ENCODE results near the gene VPS8. TPM values are rescaled to one million over a fixed set of nuclear protein-coding genes. Genes with fewer than 3 reads are reported as not detected.

Gene VPS8
- total and polyA plus RNA-seq, 2 of the 13 experiments (the other 11 are each of a cell fraction or from before 2014, with no cell fraction given), result 14.2 to 35.1 TPM

DNA sequence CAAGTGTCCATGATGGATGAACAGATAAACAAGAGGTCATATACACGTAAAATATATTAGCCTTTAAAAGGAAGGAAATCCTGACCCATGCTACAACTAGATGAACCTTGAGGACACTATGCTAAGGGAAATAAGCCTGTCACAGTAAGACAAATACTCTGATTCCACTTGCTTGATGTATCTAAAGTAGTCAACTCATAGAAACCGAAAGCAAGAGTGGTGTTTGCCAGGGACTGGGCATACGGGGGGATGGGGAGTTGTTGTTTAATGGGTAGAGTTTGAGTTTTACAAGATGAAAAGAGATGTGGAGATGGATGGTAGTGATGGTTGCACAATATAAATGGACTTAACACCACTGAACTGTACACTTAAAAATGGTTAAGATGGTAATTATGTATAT, 275.5 kb downstream of the VPS8 start:
- Histone ChIP-seq H3K79me2 (ENCODE audit: insufficient read depth, low read length) (no peaks in the 10 kb centered on the region), H3K4me1 (ENCODE audit: insufficient read depth, low read length) (peaks cover 7% of the 10 kb centered on the region; the same call in 1 of the 2 replicates), H4K20me1 (ENCODE audit: insufficient read depth, low read length) (no peaks in the 10 kb centered on the region), H3K9ac (ENCODE audit: insufficient read depth, low read depth, low read length) (no peak overlapping the region), H2AFZ (ENCODE audit: low read length) (no peak overlapping the region), H3K27me3 (ENCODE audit: control insufficient read depth in 1 of 2, insufficient read depth in 2 of 2, low read length in 2 of 2) (no peaks in the 10 kb centered on the region; a peak in 1 of 5 replicates), H3K36me3 (replicated peaks in 1 of 2; ENCODE audit: control insufficient read depth in 1 of 2, insufficient read depth in 2 of 2, low read length in 2 of 2) (no peaks in the 10 kb centered on the region; a peak in 1 of 5 replicates), H3K27ac (ENCODE audit: extremely low read length, insufficient read depth, low read length) (no peak overlapping the region), H3K9me3 (ENCODE audit: low read length) (no peaks in the 10 kb centered on the region), H3K4me2 (ENCODE audit: low read depth, low read length) (no peak overlapping the region), H3K4me3 (replicated peaks in 1 of 3; ENCODE audit: insufficient read depth in 1 of 3, low read depth in 2 of 3, low read length in 3 of 3) (no peak overlapping the region)
- DNase-seq (ENCODE audit: low spot score) (no peak), ATAC-seq (no peak), FAIRE-seq (no peak)
- in situ Hi-C loops (cut with HindIII; ENCODE audit: extremely low pct_ligation_motif_present, low pct_unique_long_range_greater_than_20kb), result no loop called here
- ChIA-PET POLR2A (no interaction called here), CTCF (ENCODE audit: low intra/inter-chr PET ratio, low total read pairs) (no interaction called here)
- intact Hi-C loops (cut with micrococcal nuclease; ENCODE audit: unreplicated experiment), result no loop called here
- BruUV-seq (replicated peaks), result no TSS peak
- WGBS (ENCODE audit: low lambda C conversion rate), result 44% methylated on average over 3 of the region's 3 CpGs
- no peak for TF ChIP-seq CBX5 (CRISPR knock-in tag; IDR thresholded peaks at IDR 0.05; ENCODE audit: borderline replicate concordance)
- TF ChIP-seq, protein P1, sequence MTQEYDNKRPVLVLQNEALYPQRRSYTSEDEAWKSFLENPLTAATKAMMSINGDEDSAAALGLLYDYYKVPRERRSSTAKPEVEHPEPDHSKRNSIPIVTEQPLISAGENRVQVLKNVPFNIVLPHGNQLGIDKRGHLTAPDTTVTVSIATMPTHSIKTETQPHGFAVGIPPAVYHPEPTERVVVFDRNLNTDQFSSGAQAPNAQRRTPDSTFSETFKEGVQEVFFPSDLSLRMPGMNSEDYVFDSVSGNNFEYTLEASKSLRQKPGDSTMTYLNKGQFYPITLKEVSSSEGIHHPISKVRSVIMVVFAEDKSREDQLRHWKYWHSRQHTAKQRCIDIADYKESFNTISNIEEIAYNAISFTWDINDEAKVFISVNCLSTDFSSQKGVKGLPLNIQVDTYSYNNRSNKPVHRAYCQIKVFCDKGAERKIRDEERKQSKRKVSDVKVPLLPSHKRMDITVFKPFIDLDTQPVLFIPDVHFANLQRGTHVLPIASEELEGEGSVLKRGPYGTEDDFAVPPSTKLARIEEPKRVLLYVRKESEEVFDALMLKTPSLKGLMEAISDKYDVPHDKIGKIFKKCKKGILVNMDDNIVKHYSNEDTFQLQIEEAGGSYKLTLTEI (CRISPR knock-in tag; conservative IDR thresholded peaks at IDR 0.05), result no peak
- TF ChIP-seq KDM2A (CRISPR knock-in tag; IDR thresholded peaks at IDR 0.05; ENCODE audit: borderline replicate concordance, low read depth), result no peak
- TF ChIP-seq EP300 (IDR thresholded peaks at IDR 0.05; ENCODE audit: low read depth in 2 of 2, low read length in 2 of 2), result no peak
- no peak for TF ChIP-seq EP300 (CRISPR knock-in tag; IDR thresholded peaks at IDR 0.05; ENCODE audit: borderline replicate concordance)
- TF ChIP-seq ZNF350 (CRISPR knock-in tag; IDR thresholded peaks at IDR 0.05; ENCODE audit: borderline replicate concordance, low read depth), result no peak
- TF ChIP-seq MAFF (IDR thresholded peaks at IDR 0.05; ENCODE audit: low read depth, low read length), result no peak
- TF ChIP-seq ZFAT (CRISPR knock-in tag; conservative IDR thresholded peaks at IDR 0.05), result no peak
- no peak for TF ChIP-seq ARNT (IDR thresholded peaks at IDR 0.05)
- no peak for TF ChIP-seq HNF4G (IDR thresholded peaks at IDR 0.05; ENCODE audit: borderline replicate concordance, low read depth, low read length)
- TF ChIP-seq HNF4G (CRISPR knock-in tag; IDR thresholded peaks at IDR 0.05; ENCODE audit: borderline replicate concordance, low read depth), result no peak
- TF ChIP-seq MAFK (conservative IDR thresholded peaks at IDR 0.05 in 1 of 2, IDR thresholded peaks at IDR 0.05 in 1 of 2; ENCODE audit: low read length in 2 of 2), result no peak
- TF ChIP-seq, protein P2, sequence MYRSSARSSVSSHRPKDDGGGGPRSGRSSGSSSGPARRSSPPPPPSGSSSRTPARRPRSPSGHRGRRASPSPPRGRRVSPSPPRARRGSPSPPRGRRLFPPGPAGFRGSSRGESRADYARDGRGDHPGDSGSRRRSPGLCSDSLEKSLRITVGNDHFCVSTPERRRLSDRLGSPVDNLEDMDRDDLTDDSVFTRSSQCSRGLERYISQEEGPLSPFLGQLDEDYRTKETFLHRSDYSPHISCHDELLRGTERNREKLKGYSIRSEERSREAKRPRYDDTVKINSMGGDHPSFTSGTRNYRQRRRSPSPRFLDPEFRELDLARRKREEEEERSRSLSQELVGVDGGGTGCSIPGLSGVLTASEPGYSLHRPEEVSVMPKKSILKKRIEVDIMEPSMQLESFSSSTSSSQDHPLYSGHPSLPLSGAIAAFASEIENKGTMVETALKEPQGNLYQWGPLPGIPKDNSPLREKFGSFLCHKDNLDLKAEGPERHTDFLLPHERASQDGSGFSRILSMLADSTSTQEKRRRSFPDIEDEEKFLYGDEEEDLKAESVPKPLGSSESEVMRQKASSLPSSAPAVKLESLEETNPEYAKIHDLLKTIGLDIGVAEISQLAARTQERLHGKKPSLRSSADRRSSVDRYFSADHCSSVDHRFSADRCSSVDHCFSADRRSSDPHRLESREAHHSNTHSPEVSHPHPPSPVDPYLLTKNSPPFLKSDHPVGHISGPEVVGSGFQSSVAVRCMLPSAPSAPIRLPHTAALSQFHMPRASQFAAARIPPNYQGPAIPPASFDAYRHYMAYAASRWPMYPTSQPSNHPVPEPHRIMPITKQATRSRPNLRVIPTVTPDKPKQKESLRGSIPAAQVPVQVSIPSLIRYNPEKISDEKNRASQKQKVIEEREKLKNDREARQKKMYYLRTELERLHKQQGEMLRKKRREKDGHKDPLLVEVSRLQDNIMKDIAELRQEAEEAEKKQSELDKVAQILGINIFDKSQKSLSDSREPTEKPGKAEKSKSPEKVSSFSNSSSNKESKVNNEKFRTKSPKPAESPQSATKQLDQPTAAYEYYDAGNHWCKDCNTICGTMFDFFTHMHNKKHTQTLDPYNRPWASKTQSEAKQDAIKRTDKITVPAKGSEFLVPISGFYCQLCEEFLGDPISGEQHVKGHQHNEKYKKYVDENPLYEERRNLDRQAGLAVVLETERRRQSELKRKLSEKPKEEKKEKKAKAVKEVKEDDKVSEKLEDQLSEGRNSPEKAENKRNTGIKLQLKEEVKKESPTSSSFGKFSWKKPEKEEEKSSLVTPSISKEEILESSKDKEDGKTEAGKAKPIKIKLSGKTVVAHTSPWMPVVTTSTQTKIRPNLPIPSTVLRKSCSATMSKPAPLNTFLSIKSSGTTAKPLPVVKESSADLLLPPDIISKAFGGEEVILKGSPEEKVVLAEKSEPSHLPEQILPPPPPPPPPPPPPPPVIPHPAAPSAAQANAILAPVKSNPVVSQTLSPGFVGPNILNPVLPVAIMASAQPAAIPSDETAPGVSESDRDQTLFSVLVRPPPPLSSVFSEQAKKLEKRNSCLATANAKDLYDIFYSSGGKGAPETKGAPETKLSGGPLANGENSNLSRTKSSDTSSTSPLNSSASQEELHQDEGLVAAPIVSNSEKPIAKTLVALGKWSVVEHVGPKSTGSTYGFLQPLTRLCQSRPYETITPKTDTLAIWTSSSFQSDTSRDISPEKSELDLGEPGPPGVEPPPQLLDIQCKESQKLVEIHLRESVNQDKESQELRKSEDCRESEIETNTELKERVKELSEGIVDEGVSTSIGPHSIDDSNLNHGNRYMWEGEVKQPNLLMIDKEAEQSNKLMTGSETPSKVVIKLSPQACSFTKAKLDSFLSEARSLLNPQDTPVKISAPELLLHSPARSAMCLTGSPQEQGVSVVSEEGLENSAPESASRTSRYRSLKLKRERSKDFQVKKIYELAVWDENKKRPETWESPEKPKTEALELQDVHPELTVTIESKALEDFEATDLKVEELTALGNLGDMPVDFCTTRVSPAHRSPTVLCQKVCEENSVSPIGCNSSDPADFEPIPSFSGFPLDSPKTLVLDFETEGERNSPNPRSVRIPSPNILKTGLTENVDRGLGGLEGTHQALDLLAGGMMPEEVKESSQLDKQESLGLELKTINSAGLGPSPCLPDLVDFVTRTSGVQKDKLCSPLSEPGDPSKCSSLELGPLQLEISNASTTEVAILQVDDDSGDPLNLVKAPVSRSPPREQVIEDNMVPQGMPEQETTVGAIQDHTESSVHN (CRISPR knock-in tag; IDR thresholded peaks at IDR 0.05), result no peak
- no peak for TF ChIP-seq PHF8 (CRISPR knock-in tag; IDR thresholded peaks at IDR 0.05)
- TF ChIP-seq, protein P3, sequence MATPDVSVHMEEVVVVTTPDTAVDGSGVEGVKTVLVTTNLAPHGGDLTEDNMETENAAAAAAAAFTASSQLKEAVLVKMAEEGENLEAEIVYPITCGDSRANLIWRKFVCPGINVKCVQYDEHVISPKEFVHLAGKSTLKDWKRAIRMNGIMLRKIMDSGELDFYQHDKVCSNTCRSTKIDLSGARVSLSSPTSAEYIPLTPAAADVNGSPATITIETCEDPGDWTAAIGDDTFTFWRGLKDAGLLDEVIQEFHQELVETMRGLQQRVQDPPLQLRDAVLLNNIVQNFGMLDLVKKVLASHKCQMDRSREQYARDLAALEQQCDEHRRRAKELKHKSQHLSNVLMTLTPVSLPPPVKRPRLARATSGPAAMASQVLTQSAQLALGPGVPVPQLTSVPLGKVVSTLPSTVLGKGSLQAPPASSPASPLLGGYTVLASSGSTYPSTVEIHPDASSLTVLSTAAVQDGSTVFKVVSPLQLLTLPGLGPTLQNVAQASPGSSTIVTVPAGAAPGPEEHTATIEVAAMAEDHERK (CRISPR knock-in tag; IDR thresholded peaks at IDR 0.05; ENCODE audit: low read depth), result no peak

Measured in HepG2 (cell line).